H1 (cell line): Measurements from ENCODE around the gene NBAS. TPM values are rescaled to one million over a fixed set of nuclear protein-coding genes. Genes with fewer than 3 reads are reported as not detected.

Experiments used
- CBX5 ChIP-seq: fragments of 300-800, 300-1000 bp; sonication (generic); IDR thresholded peaks from 2 replicates; pipeline ENCODE4 v1.7.1; 2016; ENCODE audit warnings: antibody characterized with exemption, low read length, low read depth
- E2F6 ChIP-seq: IDR thresholded peaks from 2 replicates; pipeline ENCODE4 v1.6.1; 2012; ENCODE audit warnings: inconsistent platforms
- EP300 ChIP-seq, 2 experiments: IDR thresholded peaks; 1 replicate in 1 of 2; 2 replicates in 1 of 2; pipeline ENCODE4 v1.6.1; 2011 to 2012; ENCODE audit warnings: low read depth in 2 of 2, low read length in 2 of 2, mild to moderate bottlenecking in 2 of 2, borderline replicate concordance in 1 of 2, inconsistent platforms in 1 of 2, moderate library complexity in 1 of 2
- polyA plus RNA-seq, 7 experiments: library from polyadenylated mRNA; depleted of rRNA in 3 of 7; stranded (reverse) in 5 of 7; unstranded in 2 of 7; fragments of >200 nt in 5 of 7; fragments of 200-250 nt in 2 of 7; gene quantifications; 1 replicate in 5 of 7; 2 replicates in 1 of 7; 4 replicates in 1 of 7; pipeline versions ENCODE4 v1.2.1 to v1.2.3, GENCODE V29; 2011 to 2013; ENCODE audit warnings: missing spikeins in 2 of 7, mixed read lengths in 2 of 7
- total RNA-seq: library from RNA; stranded (reverse); fragmentation: NEBNext Ultra II Directional; extraction: Animal tissue kit (Norgen Biotek cat#: 25700); gene quantifications from 2 replicates; pipeline ENCODE4 v1.2.1, GENCODE V29; 2021

The NBAS gene
- total and polyA plus RNA-seq, 2 of the 8 experiments (the other 6 are each of a cell fraction or from before 2014, with no cell fraction given) = 19.6 to 34.8 TPM

- TF ChIP-seq CBX5 (no peak), E2F6 (peak; percentile 91), EP300 (IDR thresholded peaks at IDR 0.05; ENCODE audit: borderline replicate concordance in 1 of 2, low read depth in 2 of 2, low read length in 2 of 2) (peak in 1 of 2 experiments; percentile 87; a peak in 2 of 3 replicates)
Observed at GRCh38 chr2:15591692-15592463, 30.7 kb upstream of the NBAS start, which contains the start of gene DDX1 (continued).
